Measurements from ENCODE around the gene LRRIQ1.

The LRRIQ1 gene

GRCh38 chr12:85036733-85037132, 582 bp downstream of the LRRIQ1 start:
- H3K36me3 ChIP-seq (ENCODE audit: control insufficient read depth, insufficient read depth, low read length): no peaks in the 10 kb centered on the region
- no peaks in the 10 kb centered on the region for H3K27me3 ChIP-seq (replicated peaks; ENCODE audit: control insufficient read depth, insufficient read depth, low read length)
- no peak for DNase-seq (ENCODE audit: extremely low read depth, insufficient read length)
- no peak for TF ChIP-seq CTCF (IDR thresholded peaks at IDR 0.05; ENCODE audit: insufficient read depth, low read length, poor library complexity, severe bottlenecking)
- no peak overlapping the region; the same call in 1 of the 2 replicates for H3K4me3 ChIP-seq (replicated peaks; ENCODE audit: low read depth, low read length)

- DNase-seq (ENCODE audit: extremely low read depth, insufficient read length): no peak
- Histone ChIP-seq H3K27me3 (replicated peaks; ENCODE audit: control insufficient read depth, insufficient read depth, low read length) (no peaks in the 10 kb centered on the region), H3K4me3 (replicated peaks; ENCODE audit: low read depth, low read length) (no peak overlapping the region), H3K36me3 (ENCODE audit: control insufficient read depth, insufficient read depth, low read length) (no peaks in the 10 kb centered on the region)
- no peak for TF ChIP-seq CTCF (IDR thresholded peaks at IDR 0.05; ENCODE audit: insufficient read depth, low read length, poor library complexity, severe bottlenecking)
Measured at GRCh38 chr12:85041395-85041794, 5.2 kb downstream of the LRRIQ1 start.

- no peaks in the 10 kb centered on the region for H3K36me3 ChIP-seq (ENCODE audit: control insufficient read depth, insufficient read depth, low read length)
- DNase-seq (ENCODE audit: extremely low read depth, insufficient read length): no peak
- no peaks in the 10 kb centered on the region for H3K27me3 ChIP-seq (replicated peaks; ENCODE audit: control insufficient read depth, insufficient read depth, low read length)
- no peak overlapping the region for H3K4me3 ChIP-seq (replicated peaks; ENCODE audit: low read depth, low read length)
- no peak for TF ChIP-seq CTCF (IDR thresholded peaks at IDR 0.05; ENCODE audit: insufficient read depth, low read length, poor library complexity, severe bottlenecking)
Measured at GRCh38 chr12:85043829-85044228, 7.7 kb downstream of the LRRIQ1 start.

- TF ChIP-seq CTCF (IDR thresholded peaks at IDR 0.05; ENCODE audit: insufficient read depth, low read length, poor library complexity, severe bottlenecking): peak; percentile 75
- no peak for DNase-seq (ENCODE audit: extremely low read depth, insufficient read length)
- Histone ChIP-seq H3K4me3 (replicated peaks; ENCODE audit: low read depth, low read length) (no peak overlapping the region), H3K36me3 (ENCODE audit: control insufficient read depth, insufficient read depth, low read length) (no peaks in the 10 kb centered on the region), H3K27me3 (replicated peaks; ENCODE audit: control insufficient read depth, insufficient read depth, low read length) (no peaks in the 10 kb centered on the region)
Measured at GRCh38 chr12:85057370-85057963, 21.3 kb downstream of the LRRIQ1 start.

GRCh38 chr12:85058339-85058738, 22.2 kb downstream of the LRRIQ1 start:
- Histone ChIP-seq H3K27me3 (replicated peaks; ENCODE audit: control insufficient read depth, insufficient read depth, low read length) (no peaks in the 10 kb centered on the region), H3K4me3 (replicated peaks; ENCODE audit: low read depth, low read length) (no peak overlapping the region), H3K36me3 (ENCODE audit: control insufficient read depth, insufficient read depth, low read length) (no peaks in the 10 kb centered on the region)
- no peak for TF ChIP-seq CTCF (IDR thresholded peaks at IDR 0.05; ENCODE audit: insufficient read depth, low read length, poor library complexity, severe bottlenecking)
- no peak for DNase-seq (ENCODE audit: extremely low read depth, insufficient read length)

GRCh38 chr12:85059594-85059993, 23.4 kb downstream of the LRRIQ1 start:
- H3K36me3 ChIP-seq (ENCODE audit: control insufficient read depth, insufficient read depth, low read length): no peaks in the 10 kb centered on the region
- no peak for DNase-seq (ENCODE audit: extremely low read depth, insufficient read length)
- H3K27me3 ChIP-seq (replicated peaks; ENCODE audit: control insufficient read depth, insufficient read depth, low read length): no peaks in the 10 kb centered on the region
- H3K4me3 ChIP-seq (replicated peaks; ENCODE audit: low read depth, low read length): no peak overlapping the region
- TF ChIP-seq CTCF (IDR thresholded peaks at IDR 0.05; ENCODE audit: insufficient read depth, low read length, poor library complexity, severe bottlenecking): no peak
